ENCODE results near the gene PEX16. TPM values are rescaled to one million over a fixed set of nuclear protein-coding genes. Genes with fewer than 3 reads are reported as not detected.

The PEX16 gene
- total and polyA plus RNA-seq, 9 donors: 2.9 to 31.7 (median 26.5) TPM

DNA sequence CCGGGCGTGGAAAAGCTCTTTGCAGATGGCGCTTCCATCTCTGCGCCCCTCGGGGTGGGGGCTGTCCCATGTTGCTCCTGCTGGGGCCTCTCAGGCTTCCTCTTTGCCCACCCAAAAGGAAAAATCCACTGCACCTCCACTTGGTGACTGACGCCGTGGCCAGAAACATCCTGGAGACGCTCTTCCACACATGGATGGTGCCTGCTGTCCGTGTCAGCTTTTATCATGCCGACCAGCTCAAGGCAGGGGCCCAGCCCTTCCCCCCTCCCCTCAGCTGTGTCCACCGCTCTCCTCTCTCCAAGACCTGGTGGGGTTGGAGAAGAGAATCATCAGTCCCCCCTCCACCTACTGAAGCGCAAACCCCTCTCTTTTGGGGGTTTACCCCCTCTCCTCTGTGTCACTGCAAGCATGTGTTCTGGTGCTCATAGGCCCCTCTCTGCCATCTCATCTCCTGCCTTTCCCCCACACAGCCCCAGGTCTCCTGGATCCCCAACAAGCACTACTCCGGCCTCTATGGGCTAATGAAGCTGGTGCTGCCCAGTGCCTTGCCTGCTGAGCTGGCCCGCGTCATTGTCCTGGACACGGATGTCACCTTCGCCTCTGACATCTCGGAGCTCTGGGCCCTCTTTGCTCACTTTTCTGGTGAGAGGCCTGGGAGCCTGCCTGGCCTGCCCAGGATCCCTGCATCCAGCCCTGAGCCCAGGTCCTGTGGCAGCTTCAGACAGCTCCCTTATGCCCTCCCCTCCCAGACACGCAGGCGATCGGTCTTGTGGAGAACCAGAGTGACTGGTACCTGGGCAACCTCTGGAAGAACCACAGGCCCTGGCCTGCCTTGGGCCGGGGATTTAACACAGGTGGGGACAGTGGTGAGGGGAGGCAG, 6.6 kb upstream of the PEX16 start:
- Histone ChIP-seq H3K36me3 (no peaks in the 10 kb centered on the region), H3K4me3 (no peak overlapping the region), H3K27me3 (no peaks in the 10 kb centered on the region), H3K9me3 (no peaks in the 10 kb centered on the region), H3K4me1 (ENCODE audit: insufficient read depth) (peaks cover 2% of the 10 kb centered on the region), H3K27ac (no peak overlapping the region)
- DNase-seq: peak; percentile 10 to 34 (median 19)
- intact Hi-C loops (cut with DNase I): no loop called here
- no peak for TF ChIP-seq EP300 (IDR thresholded peaks at IDR 0.05)
- TF ChIP-seq, protein P1, sequence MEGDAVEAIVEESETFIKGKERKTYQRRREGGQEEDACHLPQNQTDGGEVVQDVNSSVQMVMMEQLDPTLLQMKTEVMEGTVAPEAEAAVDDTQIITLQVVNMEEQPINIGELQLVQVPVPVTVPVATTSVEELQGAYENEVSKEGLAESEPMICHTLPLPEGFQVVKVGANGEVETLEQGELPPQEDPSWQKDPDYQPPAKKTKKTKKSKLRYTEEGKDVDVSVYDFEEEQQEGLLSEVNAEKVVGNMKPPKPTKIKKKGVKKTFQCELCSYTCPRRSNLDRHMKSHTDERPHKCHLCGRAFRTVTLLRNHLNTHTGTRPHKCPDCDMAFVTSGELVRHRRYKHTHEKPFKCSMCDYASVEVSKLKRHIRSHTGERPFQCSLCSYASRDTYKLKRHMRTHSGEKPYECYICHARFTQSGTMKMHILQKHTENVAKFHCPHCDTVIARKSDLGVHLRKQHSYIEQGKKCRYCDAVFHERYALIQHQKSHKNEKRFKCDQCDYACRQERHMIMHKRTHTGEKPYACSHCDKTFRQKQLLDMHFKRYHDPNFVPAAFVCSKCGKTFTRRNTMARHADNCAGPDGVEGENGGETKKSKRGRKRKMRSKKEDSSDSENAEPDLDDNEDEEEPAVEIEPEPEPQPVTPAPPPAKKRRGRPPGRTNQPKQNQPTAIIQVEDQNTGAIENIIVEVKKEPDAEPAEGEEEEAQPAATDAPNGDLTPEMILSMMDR (IDR thresholded peaks at IDR 0.05): no peak
- no peak for TF ChIP-seq POLR2A (IDR thresholded peaks at IDR 0.05)
- WGBS, 3 donors: 85 to 87% (median 86%) methylated on average over 21 to 22 of the region's 22 CpGs

DNA sequence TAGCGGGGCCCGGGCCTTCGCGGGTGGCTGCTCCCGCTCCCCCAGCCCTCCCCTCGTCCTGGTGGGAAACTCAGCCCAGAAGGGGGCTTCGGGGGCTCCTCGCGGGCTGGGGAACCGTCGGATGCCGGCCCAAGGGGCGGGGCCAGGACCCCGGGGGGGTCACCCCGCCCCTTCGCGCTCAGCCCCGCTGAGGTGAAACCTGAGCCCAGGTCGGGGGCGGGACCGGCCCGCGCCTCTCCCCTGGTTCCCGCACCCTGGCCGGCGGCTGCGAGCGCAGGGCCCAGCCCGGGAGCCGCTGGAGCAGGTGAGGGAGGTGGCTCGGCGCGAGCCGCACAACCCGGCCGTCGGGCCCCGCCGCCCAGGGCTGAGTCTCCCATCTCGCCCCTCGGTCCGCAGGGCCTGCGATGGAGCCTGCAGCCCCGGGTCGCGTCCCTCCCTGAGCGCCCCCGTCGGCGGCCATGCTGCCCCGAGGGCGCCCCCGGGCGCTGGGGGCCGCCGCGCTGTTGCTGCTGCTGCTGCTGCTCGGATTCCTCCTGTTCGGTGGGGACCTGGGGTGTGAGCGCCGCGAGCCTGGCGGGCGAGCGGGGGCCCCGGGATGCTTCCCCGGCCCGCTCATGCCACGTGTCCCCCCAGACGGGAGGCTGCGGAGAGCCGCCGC, 4.9 kb upstream of the PEX16 start, which contains the start of gene LARGE2:
LARGE2 (plus strand) TSS at position 232 of the 658 bp plus-strand sequence; CDS start at position 459, 227 bp downstream.
- intact Hi-C loops (cut with DNase I): no loop called here
- no peaks in the 10 kb centered on the region for H3K4me1 ChIP-seq (ENCODE audit: insufficient read depth)
- no peaks in the 10 kb centered on the region for H3K27me3 ChIP-seq
- peak in 3 of 5 donors; percentile 35 to 69 (median 46) for DNase-seq
- no peaks in the 10 kb centered on the region for H3K36me3 ChIP-seq
- H3K27ac ChIP-seq: peak within 1 kb of the TSS; percentile 50 to 84
- peak within 1 kb of the TSS; percentile 21 for H3K4me3 ChIP-seq
- no peak for TF ChIP-seq EP300 (IDR thresholded peaks at IDR 0.05)
- no peak for TF ChIP-seq POLR2A (IDR thresholded peaks at IDR 0.05)
- TF ChIP-seq, protein P1 (IDR thresholded peaks at IDR 0.05): no peak
- H3K9me3 ChIP-seq: no peaks in the 10 kb centered on the region
- WGBS, 3 donors: 0 to 1% (median 0%) methylated on average over 11 to 73 of the region's 73 CpGs

DNA sequence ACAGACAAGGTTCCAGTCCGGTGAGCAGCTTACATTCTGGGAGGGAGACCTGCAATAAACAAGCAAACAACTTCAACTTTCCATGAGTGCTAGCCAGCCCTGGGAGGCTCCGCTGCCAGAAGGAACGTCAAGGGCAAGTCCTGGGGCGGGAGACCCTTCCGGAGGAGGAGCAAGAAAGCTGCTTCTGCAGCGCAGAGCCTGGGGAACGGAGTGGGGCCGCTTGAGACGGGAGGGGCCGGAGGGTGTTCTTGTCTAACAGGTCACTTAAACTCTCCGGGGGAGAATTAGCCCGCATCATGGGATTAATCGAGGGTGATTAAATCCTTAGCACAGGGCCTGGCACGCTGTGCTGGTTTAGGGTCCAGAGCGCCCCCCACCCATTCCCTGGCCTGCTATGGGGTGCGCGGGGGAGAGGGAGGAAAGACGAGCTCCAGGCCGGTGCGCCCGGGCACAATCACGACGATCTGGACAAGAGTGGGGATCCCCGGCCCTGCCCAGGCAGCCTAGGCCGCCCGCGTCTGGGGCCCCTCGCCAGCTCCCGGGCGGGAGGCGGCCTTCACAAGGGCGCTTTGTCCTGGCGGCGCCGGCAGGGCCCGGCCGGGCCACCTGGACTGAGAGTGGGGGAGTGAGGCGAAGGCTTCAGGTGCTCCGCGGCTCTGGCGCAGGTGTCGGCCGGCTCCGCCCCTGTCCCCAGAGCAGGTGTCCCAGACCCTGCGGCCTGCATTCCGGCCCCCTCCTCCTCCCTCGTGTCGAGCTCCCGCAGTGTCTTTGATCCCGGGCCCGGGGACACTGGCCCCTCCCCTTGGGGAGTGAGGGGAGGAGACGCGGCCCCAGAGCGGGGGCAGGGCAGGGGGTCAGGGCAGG, 4.1 kb upstream of the PEX16 start:
- H3K27me3 ChIP-seq: no peaks in the 10 kb centered on the region
- peak overlapping the region; percentile 50 to 84 for H3K27ac ChIP-seq
- TF ChIP-seq, protein P1 (IDR thresholded peaks at IDR 0.05): no peak
- H3K36me3 ChIP-seq: no peaks in the 10 kb centered on the region
- H3K9me3 ChIP-seq: no peaks in the 10 kb centered on the region
- no peaks in the 10 kb centered on the region for H3K4me1 ChIP-seq (ENCODE audit: insufficient read depth)
- H3K4me3 ChIP-seq: peak overlapping the region; percentile 21
- DNase-seq: peak in 4 of 5 donors; percentile 57 to 72 (median 59)
- WGBS, 3 donors: 9 to 21% (median 15%) methylated on average over 35 to 54 of the region's 54 CpGs
- intact Hi-C loops (cut with DNase I): no loop called here

All from ovary (tissue), 9 donors.